SK-N-SH (cell line): Measurements from ENCODE around the gene DEFB108B.
"Not testable (repeated sequence)": the region's sequence is repeated elsewhere in the genome, so short reads cannot be mapped to it uniquely, and the experiment has no call there.

Experiments
- CTCF ChIP-seq: fragments of 200-600 bp; sonication (generic); IDR thresholded peaks from 2 replicates; pipeline ENCODE4 v1.6.1; 2017; ENCODE audit warnings: antibody characterized with exemption, mild to moderate bottlenecking, moderate library complexity
- EP300 ChIP-seq, 2 experiments: IDR thresholded peaks; 2 replicates each; pipeline versions ENCODE4 v1.4.0 to v1.6.1; 2012; ENCODE audit warnings: borderline replicate concordance in 1 of 2, low read depth in 1 of 2, low read length in 1 of 2
- FOXM1 ChIP-seq: IDR thresholded peaks from 2 replicates; pipeline ENCODE4 v1.4.0; 2012; ENCODE audit warnings: low read depth, mild to moderate bottlenecking
- MAX ChIP-seq: IDR thresholded peaks from 2 replicates; pipeline ENCODE4 v1.4.0; 2012; ENCODE audit warnings: low read depth
- POLR2AphosphoS5 ChIP-seq: IDR thresholded peaks from 2 replicates; pipeline ENCODE4 v1.6.1; 2012; ENCODE audit warnings: low read depth, low read length
- RFX5 ChIP-seq: IDR thresholded peaks from 2 replicates; pipeline ENCODE4 v1.6.1; 2012; ENCODE audit warnings: mild to moderate bottlenecking, improper control_type of control experiment, low read length
- SMC3 ChIP-seq: IDR thresholded peaks from 2 replicates; pipeline ENCODE4 v1.6.1; 2012; ENCODE audit warnings: low read depth, low read length, improper control_type of control experiment
- TCF12 ChIP-seq: IDR thresholded peaks from 2 replicates; pipeline ENCODE4 v1.4.0; 2012
- USF1 ChIP-seq: IDR thresholded peaks from 2 replicates; pipeline ENCODE4 v1.4.0; 2012; ENCODE audit warnings: low read depth, borderline replicate concordance

- not testable (repeated sequence) for TF ChIP-seq CTCF; SMC3; RFX5; MAX; POLR2AphosphoS5; EP300 (IDR thresholded peaks at IDR 0.05; ENCODE audit: borderline replicate concordance in 1 of 2, low read depth in 1 of 2, low read length in 1 of 2); FOXM1; TCF12; USF1
Observed at GRCh38 chr11:71878059-71878458, 45.1 kb downstream of the DEFB108B start, which contains the start of gene DEFB131B.
